ENCODE data around the gene LRP1.

GRCh38 chr12:57142727-57143126 lies 14.4 kb downstream of the LRP1 start:
- no peak for TF ChIP-seq POLR2AphosphoS5 (IDR thresholded peaks at IDR 0.05; ENCODE audit: insufficient read depth in 1 of 2, low read depth in 1 of 2)
- TF ChIP-seq CTCF (IDR thresholded peaks at IDR 0.05) = no peak
- no peak for TF ChIP-seq POLR2A (IDR thresholded peaks at IDR 0.05)

All from vagina (tissue), 2 donors.